Measurements from ENCODE around the gene PDGFA. TPM values are rescaled to one million over a fixed set of nuclear protein-coding genes. Genes with fewer than 3 reads are reported as not detected.

Gene PDGFA
- total RNA-seq, 3 donors from 2014 or later (not counting 1 experiment from before 2014, with no cell fraction given): 0.86 to 2.0 (median 1.5) TPM

DNA sequence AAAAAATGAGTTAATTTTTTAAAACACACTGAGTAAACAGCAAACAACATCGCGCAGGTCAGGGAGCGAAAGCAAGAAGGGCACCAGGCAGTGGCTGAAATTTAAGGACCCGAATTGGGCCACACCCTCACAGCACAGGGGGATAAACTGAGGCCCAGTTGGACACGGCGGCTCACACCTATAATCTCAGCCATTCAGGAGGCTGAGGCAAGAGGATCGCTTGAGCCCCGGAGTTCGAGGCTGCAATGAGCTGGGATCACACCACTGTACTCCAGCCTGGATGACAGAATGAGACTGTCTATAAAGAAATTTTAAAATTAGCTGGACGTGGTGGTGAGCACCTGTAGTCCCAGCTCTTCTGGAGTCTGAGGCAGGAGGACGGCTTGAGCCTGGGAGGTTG lies 69.6 kb downstream of the PDGFA start:
- intact Hi-C loops (cut with micrococcal nuclease): no loop called here
- Mint-ChIP-seq H3K4me1 (peaks cover 8 to 10% of the 10 kb centered on the region in 2 donors), H3K27ac (no peak overlapping the region), H3K9me3 (no peaks in the 10 kb centered on the region), H3K27me3 (ENCODE audit: low read depth in 2 of 2) (peaks cover 0 to 15% of the 10 kb centered on the region in 2 donors), H3K4me3 (no peak overlapping the region), H3K36me3 (no peaks in the 10 kb centered on the region)
- Histone ChIP-seq H3K27me3 (ENCODE audit: control insufficient read depth, insufficient read depth, low read length) (no peaks in the 10 kb centered on the region), H3K36me3 (ENCODE audit: control insufficient read depth, insufficient read depth, low read length) (no peaks in the 10 kb centered on the region), H3K4me3 (ENCODE audit: low read length) (no peak overlapping the region), H3K9me3 (ENCODE audit: control insufficient read depth, insufficient read depth, low read length) (no peaks in the 10 kb centered on the region), H3K4me1 (ENCODE audit: control insufficient read depth, insufficient read depth, low read length) (peaks cover 27% of the 10 kb centered on the region), H3K27ac (ENCODE audit: low read length) (no peak overlapping the region)
- ATAC-seq (no peak), DNase-seq (no peak)
- TF ChIP-seq, protein P1, sequence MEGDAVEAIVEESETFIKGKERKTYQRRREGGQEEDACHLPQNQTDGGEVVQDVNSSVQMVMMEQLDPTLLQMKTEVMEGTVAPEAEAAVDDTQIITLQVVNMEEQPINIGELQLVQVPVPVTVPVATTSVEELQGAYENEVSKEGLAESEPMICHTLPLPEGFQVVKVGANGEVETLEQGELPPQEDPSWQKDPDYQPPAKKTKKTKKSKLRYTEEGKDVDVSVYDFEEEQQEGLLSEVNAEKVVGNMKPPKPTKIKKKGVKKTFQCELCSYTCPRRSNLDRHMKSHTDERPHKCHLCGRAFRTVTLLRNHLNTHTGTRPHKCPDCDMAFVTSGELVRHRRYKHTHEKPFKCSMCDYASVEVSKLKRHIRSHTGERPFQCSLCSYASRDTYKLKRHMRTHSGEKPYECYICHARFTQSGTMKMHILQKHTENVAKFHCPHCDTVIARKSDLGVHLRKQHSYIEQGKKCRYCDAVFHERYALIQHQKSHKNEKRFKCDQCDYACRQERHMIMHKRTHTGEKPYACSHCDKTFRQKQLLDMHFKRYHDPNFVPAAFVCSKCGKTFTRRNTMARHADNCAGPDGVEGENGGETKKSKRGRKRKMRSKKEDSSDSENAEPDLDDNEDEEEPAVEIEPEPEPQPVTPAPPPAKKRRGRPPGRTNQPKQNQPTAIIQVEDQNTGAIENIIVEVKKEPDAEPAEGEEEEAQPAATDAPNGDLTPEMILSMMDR (IDR thresholded peaks at IDR 0.05): no peak
- 95% methylated on average over 11 of the region's 11 CpGs for WGBS (ENCODE audit: insufficient coverage)

DNA sequence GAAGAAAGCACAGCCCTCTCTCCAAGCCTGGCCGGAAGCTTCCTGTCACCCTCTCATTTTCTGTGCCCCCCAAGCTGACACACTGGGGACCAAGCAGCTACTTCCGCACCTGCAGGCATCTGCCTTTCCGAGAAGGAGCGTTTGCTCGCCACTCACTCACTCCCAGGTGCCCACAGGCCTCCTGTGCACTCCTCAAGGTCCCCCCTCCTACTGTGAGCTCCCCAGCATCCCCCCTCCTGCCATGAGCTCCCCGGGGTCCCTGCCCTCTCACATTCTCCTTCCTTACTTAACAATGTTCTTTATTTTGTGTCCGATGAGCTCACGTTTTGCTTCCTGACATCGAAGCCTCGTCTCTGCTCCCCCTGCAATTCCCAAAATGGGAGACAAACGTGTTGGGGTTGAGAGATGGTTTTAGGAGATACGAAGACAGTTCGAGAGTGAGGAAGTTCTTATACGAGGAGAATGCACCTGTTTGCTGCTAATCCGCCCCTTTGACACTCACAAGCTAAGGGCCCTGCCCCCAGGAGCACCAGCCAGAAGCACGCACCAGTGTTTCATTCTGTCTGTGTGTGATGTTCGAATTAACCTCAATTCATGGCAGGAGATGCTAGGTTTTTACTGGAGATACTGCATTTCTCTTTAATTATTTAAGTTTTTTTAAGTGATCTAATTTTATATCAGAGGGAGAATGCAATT lies 70.2 kb downstream of the PDGFA start:
- 83% methylated on average over 17 of the region's 17 CpGs for WGBS (ENCODE audit: insufficient coverage)
- H3K4me3 Mint-ChIP-seq: no peak overlapping the region
- peak in 1 of 2 donors; percentile 20 for DNase-seq
- no peaks in the 10 kb centered on the region for H3K36me3 Mint-ChIP-seq
- H3K4me1 Mint-ChIP-seq: peaks cover 8 to 10% of the 10 kb centered on the region in 2 donors
- H3K27ac ChIP-seq (ENCODE audit: low read length): no peak overlapping the region
- H3K27me3 ChIP-seq (ENCODE audit: control insufficient read depth, insufficient read depth, low read length): no peaks in the 10 kb centered on the region
- no peaks in the 10 kb centered on the region for H3K36me3 ChIP-seq (ENCODE audit: control insufficient read depth, insufficient read depth, low read length)
- H3K4me3 ChIP-seq (ENCODE audit: low read length): no peak overlapping the region
- intact Hi-C loops (cut with micrococcal nuclease): no loop called here
- TF ChIP-seq, protein P1 (IDR thresholded peaks at IDR 0.05): no peak
- no peak for ATAC-seq
- peaks cover 27% of the 10 kb centered on the region for H3K4me1 ChIP-seq (ENCODE audit: control insufficient read depth, insufficient read depth, low read length)
- H3K9me3 Mint-ChIP-seq: no peaks in the 10 kb centered on the region
- H3K27me3 Mint-ChIP-seq (ENCODE audit: low read depth in 2 of 2): peaks cover 0 to 15% of the 10 kb centered on the region in 2 donors
- no peak overlapping the region for H3K27ac Mint-ChIP-seq
- H3K9me3 ChIP-seq (ENCODE audit: control insufficient read depth, insufficient read depth, low read length): no peaks in the 10 kb centered on the region

DNA sequence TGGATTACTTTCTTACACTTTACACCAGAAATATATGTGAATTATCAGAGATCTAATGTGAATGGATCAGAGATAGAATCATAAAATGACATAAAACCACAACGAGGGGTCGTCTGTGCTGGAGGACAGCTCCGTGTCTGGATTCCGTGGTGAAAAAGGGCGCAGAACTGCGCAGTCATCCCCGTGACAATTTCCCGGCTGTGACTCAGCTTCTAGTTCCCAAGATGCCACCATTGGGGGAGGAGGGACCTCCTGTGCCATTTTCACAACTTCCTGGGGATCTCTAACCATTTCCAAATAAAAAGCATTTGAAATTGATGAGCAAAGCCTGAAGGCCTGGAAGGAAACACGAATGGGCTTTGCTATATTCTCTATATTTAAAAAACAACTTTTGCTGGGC lies 72.1 kb downstream of the PDGFA start:
- no peaks in the 10 kb centered on the region for H3K9me3 Mint-ChIP-seq
- H3K27me3 ChIP-seq (ENCODE audit: control insufficient read depth, insufficient read depth, low read length): no peaks in the 10 kb centered on the region
- peaks cover 8 to 10% of the 10 kb centered on the region in 2 donors for H3K4me1 Mint-ChIP-seq
- H3K4me3 ChIP-seq (ENCODE audit: low read length): no peak overlapping the region
- H3K27ac Mint-ChIP-seq: no peak overlapping the region
- peaks cover 0 to 15% of the 10 kb centered on the region in 2 donors for H3K27me3 Mint-ChIP-seq (ENCODE audit: low read depth in 2 of 2)
- H3K9me3 ChIP-seq (ENCODE audit: control insufficient read depth, insufficient read depth, low read length): no peaks in the 10 kb centered on the region
- no peak overlapping the region for H3K27ac ChIP-seq (ENCODE audit: low read length)
- intact Hi-C loops (cut with micrococcal nuclease): no loop called here
- no peaks in the 10 kb centered on the region for H3K36me3 ChIP-seq (ENCODE audit: control insufficient read depth, insufficient read depth, low read length)
- no peak overlapping the region for H3K4me3 Mint-ChIP-seq
- peaks cover 21% of the 10 kb centered on the region for H3K4me1 ChIP-seq (ENCODE audit: control insufficient read depth, insufficient read depth, low read length)
- no peak for ATAC-seq
- WGBS (ENCODE audit: insufficient coverage): 76% methylated on average over 9 of the region's 9 CpGs
- no peak for DNase-seq
- TF ChIP-seq, protein P1 (IDR thresholded peaks at IDR 0.05): no peak
- no peaks in the 10 kb centered on the region for H3K36me3 Mint-ChIP-seq

Other genes starting within 250 kb of the PDGFA start
- gene FOXL3, start 229.7 kb downstream of the PDGFA start, total RNA-seq: not detected
- gene DNAAF5, start 206.9 kb upstream of the PDGFA start, total RNA-seq: 10 to 100 TPM in 2 of 3 donors, 1 to 10 TPM in 1; 6.7 to 10.3 (median 10.3) TPM
- 1 to 10 TPM; 2.4 to 3.8 (median 3.0) TPM for gene PRKAR1B, start 207.4 kb upstream of the PDGFA start, total RNA-seq